SH-SY5Y (cell line): Measurements from ENCODE around the gene C2CD5.

Experiments used
- GATA2 ChIP-seq: IDR thresholded peaks from 2 replicates; pipeline ENCODE4 v1.6.1; 2011; ENCODE audit warnings: mild to moderate bottlenecking, low read depth, low read length
- GATA3 ChIP-seq: IDR thresholded peaks from 2 replicates; pipeline ENCODE4 v1.6.1; 2011; ENCODE audit warnings: low read depth, mild to moderate bottlenecking, low read length, moderate library complexity

DNA sequence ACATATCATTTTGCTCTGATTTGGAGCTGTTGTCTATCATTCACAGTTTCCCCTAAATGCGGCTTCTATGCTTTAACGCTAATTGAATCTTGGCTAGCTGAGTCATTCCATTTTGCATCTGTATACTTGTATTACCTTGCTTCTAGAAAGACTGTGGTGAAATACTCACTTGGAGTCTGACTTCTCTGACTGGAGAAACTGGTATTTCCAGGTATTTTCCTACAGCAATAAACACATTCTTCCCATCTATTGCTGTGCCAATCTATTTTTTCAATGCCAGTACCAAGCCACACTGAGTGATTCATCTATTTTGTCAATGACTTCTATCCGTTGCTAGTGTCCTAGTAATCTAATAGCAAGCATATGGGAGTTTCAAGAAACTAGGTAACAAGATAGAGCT lies 133.9 kb downstream of the C2CD5 start:
- no peak for TF ChIP-seq GATA3
- TF ChIP-seq GATA2: no peak
